Kidney (tissue), 14 donors: ENCODE measurements around the gene FOXQ1. TPM values are rescaled to one million over a fixed set of nuclear protein-coding genes. Genes with fewer than 3 reads are reported as not detected.

ENCODE experiments used
- DNase-seq, 5 donors: peaks; one replicate each; pipeline ENCODE4 v3.0.0-alpha.2; 2013 to 2020
- FAIRE-seq: peaks from 2 replicates; lab custom pipeline; 2012; peaks lifted over from hg19 to GRCh38; lab: Jason Lieb, UNC
- H3K27ac ChIP-seq, 2 donors: one replicate each; pipeline ENCODE4 v1.7.0; 2013; ENCODE audit warnings: low read depth in 2 of 2, low read length in 2 of 2, inconsistent platforms in 1 of 2
- H3K27me3 ChIP-seq: one replicate; pipeline ENCODE4 v1.7.1; 2013; ENCODE audit warnings: low read length, inconsistent platforms; ENCODE audit not compliant: control insufficient read depth, insufficient read depth
- H3K36me3 ChIP-seq, 3 donors: one replicate each; pipeline versions ENCODE4 v1.7.0 to v1.7.1; 2013; ENCODE audit warnings: low read length in 3 of 3, control low read depth in 1 of 3, inconsistent platforms in 1 of 3; ENCODE audit not compliant: insufficient read depth in 3 of 3, control insufficient read depth in 2 of 3
- H3K4me1 ChIP-seq, 3 donors: one replicate each; pipeline versions ENCODE4 v1.7.0 to v1.7.1; 2013; ENCODE audit warnings: low read length in 3 of 3, inconsistent platforms in 1 of 3, low read depth in 1 of 3; ENCODE audit not compliant: control insufficient read depth in 2 of 3, insufficient read depth in 2 of 3
- H3K4me3 ChIP-seq, 3 donors: one replicate each; pipeline versions ENCODE4 v1.7.0 to v1.8.1; 2013; ENCODE audit warnings: low read length in 3 of 3, control low read depth in 1 of 3, inconsistent platforms in 1 of 3
- H3K9ac ChIP-seq, 3 donors: one replicate each; pipeline versions ENCODE4 v1.7.0 to v1.7.1; 2013; ENCODE audit warnings: low read length in 3 of 3, control low read depth in 1 of 3, inconsistent platforms in 1 of 3
- H3K9me3 ChIP-seq, 3 donors: one replicate each; pipeline versions ENCODE4 v1.7.0 to v1.7.1; 2013; ENCODE audit warnings: low read length in 3 of 3, control low read depth in 1 of 3, inconsistent platforms in 1 of 3; ENCODE audit not compliant: control insufficient read depth in 2 of 3, insufficient read depth in 1 of 3
- intact Hi-C: fragments of 100-400 bp; cut with DNase I; formaldehyde crosslinking; loops from one replicate; pipeline ENCODE4 v1.11.1; 2022
- polyA plus RNA-seq: library from polyadenylated mRNA; stranded (reverse); fragments of 350-450 nt; fragmentation: Illumina TruSeq; extraction: RNeasy Lipid Tissue Mini Kit (QIAGEN cat#74804); gene quantifications from one replicate; pipeline ENCODE4 v1.2.3, GENCODE V29; 2014; ENCODE audit warnings: low read depth, low replicate concordance; ENCODE audit not compliant: insufficient read depth
- total RNA-seq: library from RNA; stranded (reverse); fragmentation: NEBNext Ultra II Directional; extraction: Animal tissue kit (Norgen Biotek cat#: 25700); gene quantifications from one replicate; pipeline ENCODE4 v1.2.1, GENCODE V29; 2021
- TF ChIP-seq, protein P1 (sequence below): IDR thresholded peaks from 3 replicates; pipeline ENCODE4 v1.5.1; 2012; ENCODE audit warnings: mild to moderate bottlenecking, moderate library complexity, borderline replicate concordance; ENCODE audit not compliant: insufficient read depth; ENCODE audit errors: extremely low read depth
- donor health status: control.
- donor health status: control.
- donor health status: control.
- donor health status: control.
- donor health status: control.
- donor health status: DM: yes; HTN: yes; CAD: no.
- donor health status: Normal renal cell carcinoma (clear cell type).

The FOXQ1 gene
- total and polyA plus RNA-seq, 2 donors from 2014 or later = 6.0 to 33.6 TPM

DNA sequence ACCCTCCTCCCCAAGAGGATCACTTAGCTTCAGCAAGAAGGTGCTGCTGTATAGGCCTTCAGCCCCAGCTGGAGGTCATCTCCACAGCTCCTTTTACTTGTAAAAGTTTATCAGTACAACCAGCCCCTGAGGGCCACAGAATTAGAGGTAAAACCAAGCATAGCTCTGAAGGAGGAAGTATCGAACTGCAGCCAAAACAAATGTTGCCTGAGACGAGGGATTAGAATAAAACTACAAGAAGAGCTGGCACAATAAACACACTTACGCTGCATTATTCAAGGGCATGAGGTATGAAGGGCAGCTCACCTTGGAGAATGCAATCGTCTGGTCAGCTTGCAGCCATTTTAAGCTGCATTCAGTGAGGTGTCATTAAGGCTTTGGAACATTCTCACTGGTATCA, 21.1 kb upstream of the FOXQ1 start:
- no peak for FAIRE-seq
- DNase-seq = no peak
- Histone ChIP-seq H3K27ac (no peak overlapping the region), H3K27me3 (no peaks in the 10 kb centered on the region), H3K9me3 (no peaks in the 10 kb centered on the region), H3K36me3 (no peaks in the 10 kb centered on the region), H3K4me3 (no peak overlapping the region), H3K9ac (no peak overlapping the region), H3K4me1 (peaks cover 0 to 2% (median 0%) of the 10 kb centered on the region in 3 donors)
- TF ChIP-seq, protein P1, sequence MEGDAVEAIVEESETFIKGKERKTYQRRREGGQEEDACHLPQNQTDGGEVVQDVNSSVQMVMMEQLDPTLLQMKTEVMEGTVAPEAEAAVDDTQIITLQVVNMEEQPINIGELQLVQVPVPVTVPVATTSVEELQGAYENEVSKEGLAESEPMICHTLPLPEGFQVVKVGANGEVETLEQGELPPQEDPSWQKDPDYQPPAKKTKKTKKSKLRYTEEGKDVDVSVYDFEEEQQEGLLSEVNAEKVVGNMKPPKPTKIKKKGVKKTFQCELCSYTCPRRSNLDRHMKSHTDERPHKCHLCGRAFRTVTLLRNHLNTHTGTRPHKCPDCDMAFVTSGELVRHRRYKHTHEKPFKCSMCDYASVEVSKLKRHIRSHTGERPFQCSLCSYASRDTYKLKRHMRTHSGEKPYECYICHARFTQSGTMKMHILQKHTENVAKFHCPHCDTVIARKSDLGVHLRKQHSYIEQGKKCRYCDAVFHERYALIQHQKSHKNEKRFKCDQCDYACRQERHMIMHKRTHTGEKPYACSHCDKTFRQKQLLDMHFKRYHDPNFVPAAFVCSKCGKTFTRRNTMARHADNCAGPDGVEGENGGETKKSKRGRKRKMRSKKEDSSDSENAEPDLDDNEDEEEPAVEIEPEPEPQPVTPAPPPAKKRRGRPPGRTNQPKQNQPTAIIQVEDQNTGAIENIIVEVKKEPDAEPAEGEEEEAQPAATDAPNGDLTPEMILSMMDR = no peak
- intact Hi-C loops = no loop called here

DNA sequence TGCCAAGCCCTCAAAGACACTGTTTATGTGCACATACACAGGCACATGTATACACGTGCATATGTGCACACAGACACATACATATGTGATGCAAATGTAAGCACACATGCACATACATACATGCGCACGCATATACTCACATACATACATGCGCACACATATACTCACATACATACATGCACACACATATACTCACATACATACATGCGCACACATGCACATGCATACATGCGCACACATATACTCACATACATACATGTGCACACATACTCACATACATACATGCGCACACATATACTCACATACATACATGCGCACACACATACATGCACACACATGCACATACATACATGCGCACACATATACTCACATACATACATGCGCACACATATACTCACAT, 20.5 kb upstream of the FOXQ1 start:
- Histone ChIP-seq H3K4me3 (no peak overlapping the region), H3K27me3 (no peaks in the 10 kb centered on the region), H3K9me3 (no peaks in the 10 kb centered on the region), H3K27ac (no peak overlapping the region), H3K36me3 (no peaks in the 10 kb centered on the region), H3K9ac (no peak overlapping the region), H3K4me1 (no peaks in the 10 kb centered on the region)
- FAIRE-seq (no peak), DNase-seq (no peak)
- TF ChIP-seq, protein P1 = no peak
- intact Hi-C loops = no loop called here

DNA sequence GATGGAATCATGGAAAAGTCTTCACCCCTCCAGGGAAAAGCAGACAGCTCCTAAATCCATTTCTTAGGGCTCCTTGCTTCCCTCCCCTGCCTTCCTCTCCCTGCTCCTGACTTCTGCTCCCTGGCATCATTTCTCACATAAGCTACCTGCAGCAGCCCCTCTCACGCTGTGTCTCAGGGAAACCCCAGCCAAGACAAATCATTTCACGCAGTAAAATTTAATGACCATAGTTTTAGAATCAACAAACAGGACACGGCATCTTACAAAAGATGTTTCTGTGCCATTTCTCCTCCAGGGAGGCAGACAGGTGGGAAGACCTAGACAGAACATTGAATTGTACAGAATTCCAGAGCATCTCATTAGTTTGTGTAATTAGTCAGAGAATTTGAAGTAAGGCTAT, 16.5 kb upstream of the FOXQ1 start:
- FAIRE-seq (no peak), DNase-seq (no peak)
- no peaks in the 10 kb centered on the region for H3K36me3 ChIP-seq
- no peaks in the 10 kb centered on the region for H3K27me3 ChIP-seq
- no peak overlapping the region for H3K9ac ChIP-seq
- no peak overlapping the region for H3K27ac ChIP-seq
- intact Hi-C loops = no loop called here
- no peak overlapping the region for H3K4me3 ChIP-seq
- no peaks in the 10 kb centered on the region for H3K4me1 ChIP-seq
- H3K9me3 ChIP-seq = no peaks in the 10 kb centered on the region
- TF ChIP-seq, protein P1 = no peak

DNA sequence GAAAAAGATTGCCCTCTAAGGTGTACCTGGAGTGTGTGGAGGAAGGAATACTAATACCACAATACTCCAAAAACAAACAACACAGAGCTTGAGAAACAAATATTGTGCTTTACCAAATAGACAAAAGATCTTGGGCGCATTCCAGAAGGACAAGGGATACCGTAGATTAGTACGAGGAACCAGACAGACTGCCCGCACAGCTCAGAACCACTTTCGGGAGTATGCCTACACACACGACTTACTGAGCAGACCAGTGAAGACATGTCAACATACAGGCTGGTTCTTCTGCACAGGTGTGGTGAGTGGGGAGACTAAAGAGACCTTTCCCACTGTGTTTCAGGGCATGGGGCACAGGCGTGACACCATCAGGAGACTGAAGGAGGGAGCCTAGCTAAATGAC, 15.8 kb upstream of the FOXQ1 start:
- no peak overlapping the region for H3K4me3 ChIP-seq
- no peak overlapping the region for H3K9ac ChIP-seq
- no peaks in the 10 kb centered on the region for H3K4me1 ChIP-seq
- no peaks in the 10 kb centered on the region for H3K9me3 ChIP-seq
- no peaks in the 10 kb centered on the region for H3K27me3 ChIP-seq
- H3K36me3 ChIP-seq = no peaks in the 10 kb centered on the region
- DNase-seq = no peak
- TF ChIP-seq, protein P1 = no peak
- no peak for FAIRE-seq
- intact Hi-C loops = no loop called here
- H3K27ac ChIP-seq = no peak overlapping the region
